ENCODE data around the gene IL1RAPL2.

DNA sequence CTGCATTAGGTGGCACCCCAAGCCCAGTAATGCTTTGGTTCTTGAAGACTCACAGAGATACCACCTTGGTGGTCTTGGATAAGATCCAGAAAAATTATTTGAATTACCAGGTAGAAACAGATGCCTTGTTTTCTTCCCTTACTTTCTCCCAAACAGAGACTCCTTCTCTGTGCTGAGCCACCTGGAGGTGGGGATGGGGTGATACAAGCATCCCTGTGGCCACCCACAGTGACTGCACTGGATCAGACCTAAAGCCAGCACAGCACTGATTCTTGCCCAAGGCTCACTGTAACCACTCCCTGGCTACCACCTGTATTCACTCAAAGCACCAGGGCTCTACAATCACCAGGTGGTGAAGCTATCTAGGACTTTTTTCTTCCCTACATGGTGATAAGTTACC is 497.7 kb downstream of the IL1RAPL2 start:
- TF ChIP-seq, protein P1, sequence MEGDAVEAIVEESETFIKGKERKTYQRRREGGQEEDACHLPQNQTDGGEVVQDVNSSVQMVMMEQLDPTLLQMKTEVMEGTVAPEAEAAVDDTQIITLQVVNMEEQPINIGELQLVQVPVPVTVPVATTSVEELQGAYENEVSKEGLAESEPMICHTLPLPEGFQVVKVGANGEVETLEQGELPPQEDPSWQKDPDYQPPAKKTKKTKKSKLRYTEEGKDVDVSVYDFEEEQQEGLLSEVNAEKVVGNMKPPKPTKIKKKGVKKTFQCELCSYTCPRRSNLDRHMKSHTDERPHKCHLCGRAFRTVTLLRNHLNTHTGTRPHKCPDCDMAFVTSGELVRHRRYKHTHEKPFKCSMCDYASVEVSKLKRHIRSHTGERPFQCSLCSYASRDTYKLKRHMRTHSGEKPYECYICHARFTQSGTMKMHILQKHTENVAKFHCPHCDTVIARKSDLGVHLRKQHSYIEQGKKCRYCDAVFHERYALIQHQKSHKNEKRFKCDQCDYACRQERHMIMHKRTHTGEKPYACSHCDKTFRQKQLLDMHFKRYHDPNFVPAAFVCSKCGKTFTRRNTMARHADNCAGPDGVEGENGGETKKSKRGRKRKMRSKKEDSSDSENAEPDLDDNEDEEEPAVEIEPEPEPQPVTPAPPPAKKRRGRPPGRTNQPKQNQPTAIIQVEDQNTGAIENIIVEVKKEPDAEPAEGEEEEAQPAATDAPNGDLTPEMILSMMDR (IDR thresholded peaks at IDR 0.05): no peak
- TF ChIP-seq POLR2A (IDR thresholded peaks at IDR 0.05): no peak

All from right lobe of liver (tissue), 4 donors.